Endothelial cell of umbilical vein (primary cell): ENCODE data around the gene POU6F2. TPM values are rescaled to one million over a fixed set of nuclear protein-coding genes. Genes with fewer than 3 reads are reported as not detected.

Experiments
- BruUV-seq: library from RNA; stranded (reverse); fragments of 400-500 nt; replicated peaks from 2 replicates; lab custom pipeline; 2021; lab: Mats Ljungman, UMichigan
- CTCF ChIA-PET: fragments of 300-600, 350-600 bp; sonication (Branson Sonifier 250); formaldehyde crosslinking; loops from one replicate; lab custom pipeline; 2021; ENCODE audit warnings: antibody characterized with exemption, inconsistent platforms; lab: Charles Lee
- POLR2A ChIA-PET: fragments of 300-600, 350-600 bp; sonication (Branson Sonifier 250); formaldehyde crosslinking; loops from one replicate; lab custom pipeline; 2021; ENCODE audit warnings: antibody characterized with exemption, inconsistent platforms; lab: Charles Lee
- DNase-seq: peaks from one replicate; pipeline ENCODE4 v3.0.0-alpha.2; 2011; ENCODE audit warnings: low read depth, low spot score
- FAIRE-seq: peaks from 2 replicates; lab custom pipeline; 2011; peaks lifted over from hg19 to GRCh38; lab: Jason Lieb, UNC
- H2AFZ ChIP-seq: 2 replicates; pipeline ENCODE4 v1.6.0; 2012; ENCODE audit warnings: low read depth, low read length, control low read depth, inconsistent platforms
- H3K27ac ChIP-seq: 2 replicates; pipeline ENCODE4 v1.5.1; 2011; ENCODE audit warnings: low read depth, mild to moderate bottlenecking, control low read depth, low read length, moderate library complexity; ENCODE audit not compliant: insufficient read depth
- H3K27me3 ChIP-seq, 2 experiments: 2 replicates each; pipeline versions ENCODE4 v1.6.0 to v1.6.1; 2011; ENCODE audit warnings: low read length in 2 of 2, mixed read lengths in 1 of 2; ENCODE audit not compliant: control insufficient read depth in 2 of 2, insufficient read depth in 2 of 2
- H3K36me3 ChIP-seq, 2 experiments: 2 replicates in 1 of 2; 3 replicates in 1 of 2; pipeline ENCODE4 v1.5.1; 2011; ENCODE audit warnings: low read length in 2 of 2, mild to moderate bottlenecking in 1 of 2, moderate library complexity in 1 of 2; ENCODE audit not compliant: control insufficient read depth in 2 of 2, insufficient read depth in 2 of 2; ENCODE audit errors: extremely low read depth in 1 of 2
- H3K4me1 ChIP-seq: 3 replicates; pipeline ENCODE4 v1.5.1; 2011; ENCODE audit warnings: mild to moderate bottlenecking, low read length; ENCODE audit not compliant: control insufficient read depth, insufficient read depth; ENCODE audit errors: extremely low read depth
- H3K4me2 ChIP-seq: 2 replicates; pipeline ENCODE4 v1.6.1; 2011; ENCODE audit warnings: low read length, control low read depth, mixed read lengths; ENCODE audit not compliant: insufficient read depth
- H3K4me3 ChIP-seq, 3 experiments: fragments of 200-600 bp in 1 of 3; sonication (generic), shearing (Covaris generic) in 1 of 3; replicated peaks in 1 of 3; 2 replicates each; pipeline ENCODE4 v1.5.1; 2011 to 2016; ENCODE audit warnings: control low read depth in 3 of 3, low read length in 3 of 3, mild to moderate bottlenecking in 2 of 3, inconsistent platforms in 1 of 3, low read depth in 1 of 3, moderate library complexity in 1 of 3; ENCODE audit not compliant: insufficient read depth in 1 of 3
- H3K79me2 ChIP-seq: 2 replicates; pipeline ENCODE4 v1.6.0; 2012; ENCODE audit warnings: low read length, inconsistent platforms; ENCODE audit not compliant: control insufficient read depth, insufficient read depth
- H3K9ac ChIP-seq: replicated peaks from 2 replicates; pipeline ENCODE3; 2011; ENCODE audit warnings: low read length, control low read depth; ENCODE audit not compliant: insufficient read depth; ENCODE audit errors: extremely low read depth
- H3K9me1 ChIP-seq: replicated peaks from 3 replicates; pipeline ENCODE4 v1.6.0; 2011; ENCODE audit warnings: mild to moderate bottlenecking, low read length; ENCODE audit not compliant: control insufficient read depth, insufficient read depth; ENCODE audit errors: extremely low read depth
- H3K9me3 ChIP-seq: replicated peaks from 2 replicates; pipeline ENCODE4 v1.5.1; 2012; ENCODE audit warnings: low read length, inconsistent platforms; ENCODE audit not compliant: control insufficient read depth, insufficient read depth
- H4K20me1 ChIP-seq: replicated peaks from 2 replicates; pipeline ENCODE3; 2011; ENCODE audit warnings: mild to moderate bottlenecking, low read length; ENCODE audit not compliant: control insufficient read depth, insufficient read depth; ENCODE audit errors: extremely low read depth
- EZH2 ChIP-seq: IDR thresholded peaks from 2 replicates; pipeline ENCODE4 v1.6.1; 2012; ENCODE audit warnings: borderline replicate concordance, low read depth, mild to moderate bottlenecking, moderate library complexity, low read length, inconsistent platforms; ENCODE audit not compliant: severe bottlenecking
- FOS ChIP-seq: IDR thresholded peaks from 2 replicates; pipeline ENCODE4 v1.6.1; 2011; ENCODE audit warnings: mild to moderate bottlenecking, low read length, moderate library complexity, borderline replicate concordance; ENCODE audit not compliant: insufficient read depth
- GATA2 ChIP-seq: IDR thresholded peaks from 2 replicates; pipeline ENCODE4 v1.7.0; 2011; ENCODE audit warnings: low read depth, mild to moderate bottlenecking, moderate library complexity, mixed read lengths, low read length; ENCODE audit not compliant: insufficient read length, insufficient read depth
- JUN ChIP-seq: IDR thresholded peaks from 2 replicates; pipeline ENCODE4 v1.6.1; 2011; ENCODE audit warnings: borderline replicate concordance, low read depth; ENCODE audit not compliant: insufficient read length, insufficient read depth
- MYC ChIP-seq: IDR thresholded peaks from one replicate; pipeline ENCODE4 v1.6.1; 2011; ENCODE audit warnings: mild to moderate bottlenecking, low read depth, low read length
- POLR2A ChIP-seq: IDR thresholded peaks from 2 replicates; pipeline ENCODE4 v1.6.1; 2012; ENCODE audit warnings: low read depth, mild to moderate bottlenecking, control low read depth, low read length
- POLR2AphosphoS5 ChIP-seq: IDR thresholded peaks from 2 replicates; pipeline ENCODE4 v1.6.1; 2012; ENCODE audit warnings: low read depth, mild to moderate bottlenecking, control low read depth, low read length, moderate library complexity; ENCODE audit not compliant: insufficient read depth
- dilution Hi-C: fragments of 300-500 bp; cut with MboI; formaldehyde crosslinking; loops from one replicate; pipeline ENCODE4 v1.15.0; 2019; ENCODE audit warnings: low sequenced_read_pairs; ENCODE audit not compliant: extremely low pct_ligation_motif_present
- intact Hi-C: fragments of 100-400 bp; cut with micrococcal nuclease; formaldehyde crosslinking; loops from one replicate; pipeline ENCODE4 v1.10.0; 2022
- polyA plus RNA-seq, 4 experiments: library from polyadenylated mRNA; depleted of rRNA in 3 of 4; stranded (reverse) in 3 of 4; unstranded in 1 of 4; fragments of >200 nt; gene quantifications; 2 replicates each; pipeline versions ENCODE4 v1.2.1 to v1.2.3, GENCODE V29; 2011 to 2012; ENCODE audit warnings: missing spikeins in 1 of 4
- total RNA-seq: library from RNA; stranded (reverse); gene quantifications from 2 replicates; pipeline ENCODE4 v1.2.3, GENCODE V29; 2021
- TF ChIP-seq, protein P1 (sequence below): IDR thresholded peaks from 2 replicates; pipeline ENCODE4 v1.6.1; 2011; ENCODE audit not compliant: insufficient read depth, insufficient read length
- TF ChIP-seq, protein P2 (sequence below), 2 donors: IDR thresholded peaks; 1 replicate in 1 of 2; 2 replicates in 1 of 2; pipeline ENCODE4 v1.5.1; 2011; ENCODE audit warnings: low read length in 2 of 2, mild to moderate bottlenecking in 2 of 2, moderate library complexity in 2 of 2, control low read depth in 1 of 2, inconsistent platforms in 1 of 2, low read depth in 1 of 2; ENCODE audit not compliant: insufficient read depth in 1 of 2; ENCODE audit errors: extremely low read depth in 1 of 2

The POU6F2 gene
- total and polyA plus RNA-seq, 2 donors (not counting 3 experiments of a cell fraction or from before 2014, with no cell fraction given), result 0.29 TPM; not detected in 1

DNA sequence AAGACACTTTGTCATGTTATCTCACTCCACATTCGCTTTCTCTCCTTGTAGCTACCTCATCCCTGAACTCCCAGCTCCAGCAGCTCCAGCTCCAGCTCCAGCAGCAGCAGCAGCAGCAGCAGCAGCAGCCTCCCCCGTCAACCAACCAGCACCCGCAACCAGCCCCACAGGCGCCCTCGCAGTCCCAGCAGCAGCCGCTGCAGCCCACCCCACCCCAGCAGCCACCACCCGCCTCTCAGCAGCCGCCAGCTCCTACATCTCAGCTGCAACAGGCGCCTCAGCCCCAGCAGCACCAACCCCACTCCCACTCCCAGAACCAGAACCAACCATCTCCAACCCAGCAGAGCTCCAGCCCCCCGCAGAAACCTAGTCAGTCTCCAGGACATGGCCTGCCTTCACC, 361.9 kb downstream of the POU6F2 start:
- intact Hi-C loops, result loop anchor here (10.0 kb wide), 1 partner anchor 405 kb away; no protein-coding TSS in a partner anchor
- Histone ChIP-seq H3K9me3 (no peaks in the 10 kb centered on the region), H3K27me3 (peaks cover 0 to 3% of the 10 kb centered on the region in 2 experiments), H3K4me3 (no peak overlapping the region), H3K9me1 (no peaks in the 10 kb centered on the region), H4K20me1 (no peaks in the 10 kb centered on the region), H3K36me3 (no peaks in the 10 kb centered on the region), H3K4me1 (no peaks in the 10 kb centered on the region), H3K27ac (no peak overlapping the region), H3K4me2 (no peak overlapping the region), H3K9ac (no peak overlapping the region), H2AFZ (no peak overlapping the region), H3K79me2 (no peaks in the 10 kb centered on the region)
- DNase-seq (no peak), FAIRE-seq (no peak)
- dilution Hi-C loops, result no loop called here
- ChIA-PET POLR2A (no interaction called here), CTCF (no interaction called here)
- TF ChIP-seq FOS, result no peak
- TF ChIP-seq MYC, result no peak
- TF ChIP-seq GATA2, result no peak
- TF ChIP-seq EZH2, result no peak
- TF ChIP-seq, protein P1, sequence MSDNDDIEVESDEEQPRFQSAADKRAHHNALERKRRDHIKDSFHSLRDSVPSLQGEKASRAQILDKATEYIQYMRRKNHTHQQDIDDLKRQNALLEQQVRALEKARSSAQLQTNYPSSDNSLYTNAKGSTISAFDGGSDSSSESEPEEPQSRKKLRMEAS, result no peak
- TF ChIP-seq POLR2AphosphoS5, result no peak
- no peak for TF ChIP-seq JUN
- TF ChIP-seq, protein P2, sequence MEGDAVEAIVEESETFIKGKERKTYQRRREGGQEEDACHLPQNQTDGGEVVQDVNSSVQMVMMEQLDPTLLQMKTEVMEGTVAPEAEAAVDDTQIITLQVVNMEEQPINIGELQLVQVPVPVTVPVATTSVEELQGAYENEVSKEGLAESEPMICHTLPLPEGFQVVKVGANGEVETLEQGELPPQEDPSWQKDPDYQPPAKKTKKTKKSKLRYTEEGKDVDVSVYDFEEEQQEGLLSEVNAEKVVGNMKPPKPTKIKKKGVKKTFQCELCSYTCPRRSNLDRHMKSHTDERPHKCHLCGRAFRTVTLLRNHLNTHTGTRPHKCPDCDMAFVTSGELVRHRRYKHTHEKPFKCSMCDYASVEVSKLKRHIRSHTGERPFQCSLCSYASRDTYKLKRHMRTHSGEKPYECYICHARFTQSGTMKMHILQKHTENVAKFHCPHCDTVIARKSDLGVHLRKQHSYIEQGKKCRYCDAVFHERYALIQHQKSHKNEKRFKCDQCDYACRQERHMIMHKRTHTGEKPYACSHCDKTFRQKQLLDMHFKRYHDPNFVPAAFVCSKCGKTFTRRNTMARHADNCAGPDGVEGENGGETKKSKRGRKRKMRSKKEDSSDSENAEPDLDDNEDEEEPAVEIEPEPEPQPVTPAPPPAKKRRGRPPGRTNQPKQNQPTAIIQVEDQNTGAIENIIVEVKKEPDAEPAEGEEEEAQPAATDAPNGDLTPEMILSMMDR (IDR thresholded peaks at IDR 0.05; ENCODE audit: extremely low read depth in 1 of 2, insufficient read depth in 1 of 2, low read depth in 1 of 2, low read length in 2 of 2), result no peak
- TF ChIP-seq POLR2A, result no peak
- BruUV-seq, result no TSS peak
